Measurements from ENCODE around the gene ARL5A. TPM values are rescaled to one million over a fixed set of nuclear protein-coding genes. Genes with fewer than 3 reads are reported as not detected.
A peak's percentile ranks its signal among the peaks of the same experiment; 100 is the strongest.
"Not testable (repeated sequence)": the region's sequence is repeated elsewhere in the genome, so short reads cannot be mapped to it uniquely, and the experiment has no call there.

The ARL5A gene, protein sequence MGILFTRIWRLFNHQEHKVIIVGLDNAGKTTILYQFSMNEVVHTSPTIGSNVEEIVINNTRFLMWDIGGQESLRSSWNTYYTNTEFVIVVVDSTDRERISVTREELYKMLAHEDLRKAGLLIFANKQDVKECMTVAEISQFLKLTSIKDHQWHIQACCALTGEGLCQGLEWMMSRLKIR
- 73.2 and 77.5 TPM in 2 replicates for total RNA-seq
- polyA plus RNA-seq = 18.0 and 25.8 TPM in 2 replicates
- polyA plus RNA-seq (2011; cell fraction: cytosol; rRNA removed) = 32.8 and 41.4 TPM in 2 replicates
- polyA plus RNA-seq (2011; cell fraction: nucleus; rRNA removed) = 27.4 and 29.4 TPM in 2 replicates
- polyA plus RNA-seq (2012) = 38.7 and 49.2 TPM in 2 replicates
- 52.0 and 64.5 TPM in 2 replicates for polyA minus RNA-seq
- 11.6 TPM for polyA minus RNA-seq (2011; cell fraction: cytosol; rRNA and poly(A)+ RNA removed)
- polyA minus RNA-seq (2011; cell fraction: nucleus; rRNA and poly(A)+ RNA removed) = 52.4 and 67.5 TPM in 2 replicates
- Bru-seq, nascent RNA = percentile 94 among the genes with signal in this experiment
- BruChase-seq, experiment 1, labeled RNA remaining after a 6-hour chase = percentile 98 among the genes with signal in this experiment
- BruChase-seq, experiment 2, labeled RNA remaining after a 2-hour chase = percentile 98 among the genes with signal in this experiment
- long read RNA-seq, full-length matches to known transcripts = 225 of 252 reads
- long read RNA-seq, partial matches to known transcripts = 0 of 252 reads
- long read RNA-seq, other reads (novel, unspliced or antisense) = 27 of 252 reads

DNA sequence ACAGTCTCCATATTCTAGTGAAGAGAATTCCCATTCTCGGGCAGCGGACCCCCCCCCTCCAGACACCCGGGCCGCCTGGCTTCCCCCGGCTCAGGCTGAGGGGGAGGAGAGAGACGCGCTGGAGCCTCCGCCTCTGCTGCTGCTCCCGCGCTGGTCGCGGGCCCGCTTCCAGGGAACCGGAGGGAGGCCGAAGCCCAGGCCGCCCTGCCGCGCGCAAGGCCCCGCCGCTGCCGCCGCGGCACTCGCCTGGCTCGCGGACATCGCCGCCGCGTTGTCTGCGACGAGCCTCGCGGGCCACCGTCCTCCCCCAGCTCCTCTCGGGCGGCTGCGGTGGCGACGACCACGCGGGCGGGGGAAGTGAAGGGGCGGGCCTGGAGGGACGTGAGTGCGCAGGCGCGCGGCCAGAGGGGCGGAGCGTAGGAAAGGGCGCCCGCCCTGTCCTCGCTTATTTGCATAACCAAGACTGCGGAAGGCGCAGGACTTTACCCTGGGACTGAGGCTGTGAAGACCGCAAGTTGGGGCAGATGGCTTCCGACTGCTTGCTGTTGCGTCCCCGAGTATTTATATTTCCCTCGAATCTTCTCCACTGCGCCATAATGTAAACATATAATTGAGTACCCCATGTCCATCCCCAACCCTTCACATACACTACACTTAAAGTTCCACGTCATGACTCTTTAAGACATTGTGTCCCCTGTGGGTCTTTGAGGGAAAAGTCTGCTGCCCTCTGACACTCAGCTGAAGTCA lies at the start of gene ARL5A:
Gene ARL5A (minus strand): TSS at position 279 of the 747 bp plus-strand sequence. CDS start 245 bp downstream, at position 34.
- dilution Hi-C loops (cut with MboI; ENCODE audit: extremely low pct_ligation_motif_present, low sequenced_read_pairs) = no loop called here
- Histone ChIP-seq H3K9me3 (replicated peaks; ENCODE audit: control insufficient read depth, insufficient read depth, low read length) (no peaks in the 10 kb centered on the region), H2AFZ (ENCODE audit: low read depth, low read length) (peak within 1 kb of the TSS; percentile 96), H3K79me2 (ENCODE audit: control insufficient read depth, insufficient read depth, low read length) (peaks cover 49% of the 10 kb centered on the region), H3K4me2 (ENCODE audit: insufficient read depth, low read length) (peak within 1 kb of the TSS; percentile 99), H3K27me3 (ENCODE audit: control insufficient read depth in 2 of 2, insufficient read depth in 2 of 2, low read length in 2 of 2) (no peaks in the 10 kb centered on the region), H4K20me1 (replicated peaks; ENCODE audit: control insufficient read depth, extremely low read depth, insufficient read depth, low read length) (peaks cover 3% of the 10 kb centered on the region), H3K4me3 (replicated peaks in 1 of 3; ENCODE audit: insufficient read depth in 1 of 3, low read depth in 1 of 3, low read length in 3 of 3) (peak within 1 kb of the TSS; percentile 74 to 100 (median 99)), H3K27ac (ENCODE audit: insufficient read depth, low read depth, low read length) (peak within 1 kb of the TSS; percentile 89), H3K4me1 (ENCODE audit: control insufficient read depth, extremely low read depth, insufficient read depth, low read length) (peaks cover 33% of the 10 kb centered on the region), H3K9ac (replicated peaks; ENCODE audit: extremely low read depth, insufficient read depth, low read length) (peak within 1 kb of the TSS; percentile 97), H3K36me3 (ENCODE audit: control insufficient read depth in 2 of 2, extremely low read depth in 1 of 2, insufficient read depth in 2 of 2, low read length in 2 of 2) (no peaks in the 10 kb centered on the region), H3K9me1 (replicated peaks; ENCODE audit: control insufficient read depth, extremely low read depth, insufficient read depth, low read length) (no peaks in the 10 kb centered on the region)
- FAIRE-seq = peak; percentile 92
- intact Hi-C loops (cut with micrococcal nuclease) = loop anchor here (1.0 to 5.0 kb wide), 7 partner anchors 51 to 889 kb away; partner anchors contain the start of genes ARL6IP6 and PRPF40A
- CTCF ChIA-PET = interaction anchor here (0.6 to 2.5 kb wide), 9 partner anchors 9 to 197 kb away, joined by 3 to 10 read pairs (median 5); no protein-coding TSS in a partner anchor
- peak; percentile 98 for DNase-seq (ENCODE audit: low read depth, low spot score)
- POLR2A ChIA-PET = interaction anchor here (0.7 to 0.9 kb wide), 2 partner anchors 51 to 86 kb away, joined by 3 to 5 read pairs; no protein-coding TSS in a partner anchor
- BruUV-seq (replicated peaks) = no TSS peak
- TF ChIP-seq, protein P1, sequence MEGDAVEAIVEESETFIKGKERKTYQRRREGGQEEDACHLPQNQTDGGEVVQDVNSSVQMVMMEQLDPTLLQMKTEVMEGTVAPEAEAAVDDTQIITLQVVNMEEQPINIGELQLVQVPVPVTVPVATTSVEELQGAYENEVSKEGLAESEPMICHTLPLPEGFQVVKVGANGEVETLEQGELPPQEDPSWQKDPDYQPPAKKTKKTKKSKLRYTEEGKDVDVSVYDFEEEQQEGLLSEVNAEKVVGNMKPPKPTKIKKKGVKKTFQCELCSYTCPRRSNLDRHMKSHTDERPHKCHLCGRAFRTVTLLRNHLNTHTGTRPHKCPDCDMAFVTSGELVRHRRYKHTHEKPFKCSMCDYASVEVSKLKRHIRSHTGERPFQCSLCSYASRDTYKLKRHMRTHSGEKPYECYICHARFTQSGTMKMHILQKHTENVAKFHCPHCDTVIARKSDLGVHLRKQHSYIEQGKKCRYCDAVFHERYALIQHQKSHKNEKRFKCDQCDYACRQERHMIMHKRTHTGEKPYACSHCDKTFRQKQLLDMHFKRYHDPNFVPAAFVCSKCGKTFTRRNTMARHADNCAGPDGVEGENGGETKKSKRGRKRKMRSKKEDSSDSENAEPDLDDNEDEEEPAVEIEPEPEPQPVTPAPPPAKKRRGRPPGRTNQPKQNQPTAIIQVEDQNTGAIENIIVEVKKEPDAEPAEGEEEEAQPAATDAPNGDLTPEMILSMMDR (IDR thresholded peaks at IDR 0.05; ENCODE audit: extremely low read depth in 1 of 2, insufficient read depth in 1 of 2, low read depth in 1 of 2, low read length in 2 of 2) = no peak
- peak; percentile 87 for TF ChIP-seq POLR2A (IDR thresholded peaks at IDR 0.05; ENCODE audit: low read depth, low read length)
- no peak for TF ChIP-seq GATA2 (IDR thresholded peaks at IDR 0.05; ENCODE audit: insufficient read depth, insufficient read length, low read depth, low read length)
- TF ChIP-seq MYC (IDR thresholded peaks at IDR 0.05; ENCODE audit: low read depth, low read length) = peak; percentile 54
- TF ChIP-seq FOS (IDR thresholded peaks at IDR 0.05; ENCODE audit: borderline replicate concordance, insufficient read depth, low read length) = peak; percentile 21
- TF ChIP-seq JUN (IDR thresholded peaks at IDR 0.05; ENCODE audit: borderline replicate concordance, insufficient read depth, insufficient read length, low read depth) = no peak
- no peak for TF ChIP-seq EZH2 (IDR thresholded peaks at IDR 0.05; ENCODE audit: borderline replicate concordance, low read depth, low read length, severe bottlenecking)
- TF ChIP-seq, protein P2, sequence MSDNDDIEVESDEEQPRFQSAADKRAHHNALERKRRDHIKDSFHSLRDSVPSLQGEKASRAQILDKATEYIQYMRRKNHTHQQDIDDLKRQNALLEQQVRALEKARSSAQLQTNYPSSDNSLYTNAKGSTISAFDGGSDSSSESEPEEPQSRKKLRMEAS (IDR thresholded peaks at IDR 0.05; ENCODE audit: insufficient read depth, insufficient read length) = peak; percentile 34
- TF ChIP-seq POLR2AphosphoS5 (IDR thresholded peaks at IDR 0.05; ENCODE audit: insufficient read depth, low read depth, low read length) = peak; percentile 93

DNA sequence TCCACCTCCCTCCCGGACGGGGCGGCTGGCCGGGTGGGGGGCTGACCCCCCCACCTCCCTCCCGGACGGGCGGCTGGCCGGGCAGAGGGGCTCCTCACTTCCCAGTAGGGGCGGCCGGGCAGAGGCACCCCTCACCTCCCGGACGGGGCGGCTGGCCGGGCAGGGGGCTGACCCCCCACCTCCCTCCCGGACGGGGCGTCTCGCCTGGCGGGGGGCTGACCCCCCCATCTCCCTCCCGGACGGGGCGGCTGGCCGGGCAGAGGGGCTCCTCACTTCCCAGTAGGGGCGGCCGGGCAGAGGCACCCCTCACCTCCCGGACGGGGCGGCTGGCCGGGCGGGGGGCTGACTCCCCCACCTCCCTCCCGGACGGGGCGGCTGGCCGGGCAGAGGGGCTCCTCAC lies 47.4 kb upstream of the ARL5A start:
- H3K27ac ChIP-seq (ENCODE audit: insufficient read depth, low read depth, low read length); H3K27me3 ChIP-seq (ENCODE audit: control insufficient read depth in 2 of 2, insufficient read depth in 2 of 2, low read length in 2 of 2); POLR2A ChIA-PET; H2AFZ ChIP-seq (ENCODE audit: low read depth, low read length); FAIRE-seq; dilution Hi-C loops (cut with MboI; ENCODE audit: extremely low pct_ligation_motif_present, low sequenced_read_pairs); H3K4me2 ChIP-seq (ENCODE audit: insufficient read depth, low read length); CTCF ChIA-PET; H3K4me3 ChIP-seq (replicated peaks in 1 of 3; ENCODE audit: insufficient read depth in 1 of 3, low read depth in 1 of 3, low read length in 3 of 3); H3K36me3 ChIP-seq (ENCODE audit: control insufficient read depth in 2 of 2, extremely low read depth in 1 of 2, insufficient read depth in 2 of 2, low read length in 2 of 2); H3K9ac ChIP-seq (replicated peaks; ENCODE audit: extremely low read depth, insufficient read depth, low read length); H4K20me1 ChIP-seq (replicated peaks; ENCODE audit: control insufficient read depth, extremely low read depth, insufficient read depth, low read length); DNase-seq (ENCODE audit: low read depth, low spot score); intact Hi-C loops (cut with micrococcal nuclease); H3K9me3 ChIP-seq (replicated peaks; ENCODE audit: control insufficient read depth, insufficient read depth, low read length); H3K79me2 ChIP-seq (ENCODE audit: control insufficient read depth, insufficient read depth, low read length); BruUV-seq (replicated peaks); H3K9me1 ChIP-seq (replicated peaks; ENCODE audit: control insufficient read depth, extremely low read depth, insufficient read depth, low read length): not testable (repeated sequence)
- H3K4me1 ChIP-seq (ENCODE audit: control insufficient read depth, extremely low read depth, insufficient read depth, low read length) = peaks cover 22% of the 10 kb centered on the region
